ENCODE data around the gene TCF25. TPM values are rescaled to one million over a fixed set of nuclear protein-coding genes. Genes with fewer than 3 reads are reported as not detected.
A peak's percentile ranks its signal among the peaks of the same experiment; 100 is the strongest.
"Not testable (repeated sequence)": the region's sequence is repeated elsewhere in the genome, so short reads cannot be mapped to it uniquely, and the experiment has no call there.

Gene TCF25
- total and polyA plus RNA-seq, 3 donors from 2014 or later: 225 to 345 (median 334) TPM

GRCh38 chr16:89871895-89872294 is 1.5 kb upstream of the TCF25 start:
- intact Hi-C loops (cut with DNase I; ENCODE audit: low total_unique reads): no loop called here

GRCh38 chr16:89873972-89874689 is 739 bp downstream of the TCF25 start:
- intact Hi-C loops (cut with DNase I; ENCODE audit: low total_unique reads): no loop called here
- 1% methylated on average over 49 to 57 of the region's 61 CpGs for WGBS, 2 donors
- H3K4me3 ChIP-seq: peak overlapping the region; percentile 80 to 100
- peak; percentile 97 for DNase-seq
- H3K9me3 ChIP-seq: no peaks in the 10 kb centered on the region
- H3K4me1 ChIP-seq: peaks cover 15% of the 10 kb centered on the region
- H3K27me3 ChIP-seq: no peaks in the 10 kb centered on the region
- no peaks in the 10 kb centered on the region for H3K36me3 ChIP-seq (ENCODE audit: low read depth, missing control alignments)
- TF ChIP-seq POLR2A (IDR thresholded peaks at IDR 0.05): no peak
- peak overlapping the region; percentile 100 for H3K27ac ChIP-seq

More at GRCh38 chr16:89871895-89872294, 1.5 kb upstream of the TCF25 start:
- DNase-seq: no peak
- Histone ChIP-seq H3K9me3 (no peaks in the 10 kb centered on the region), H3K36me3 (ENCODE audit: low read depth, missing control alignments) (no peaks in the 10 kb centered on the region), H3K27ac (no peak overlapping the region), H3K4me3 (no peak overlapping the region), H3K4me1 (peaks cover 16% of the 10 kb centered on the region), H3K27me3 (no peaks in the 10 kb centered on the region)
- 77 to 91% methylated on average over 9 of the region's 9 CpGs for WGBS, 2 donors
- TF ChIP-seq CTCF (IDR thresholded peaks at IDR 0.05) (no peak), POLR2A (IDR thresholded peaks at IDR 0.05) (no peak)

GRCh38 chr16:89879123-89879522 is 5.7 kb downstream of the TCF25 start:
- H3K27ac ChIP-seq; H3K27me3 ChIP-seq; intact Hi-C loops (cut with DNase I; ENCODE audit: low total_unique reads); DNase-seq; H3K36me3 ChIP-seq (ENCODE audit: low read depth, missing control alignments); H3K9me3 ChIP-seq; H3K4me3 ChIP-seq: not testable (repeated sequence)
- H3K4me1 ChIP-seq: peaks cover 12% of the 10 kb centered on the region
- WGBS, 2 donors: 93 to 95% methylated on average over 22 to 28 of the region's 28 CpGs

GRCh38 chr16:89880477-89881367 is 7.3 kb downstream of the TCF25 start:
- 82 to 84% methylated on average over 18 of the region's 18 CpGs for WGBS, 2 donors
- Histone ChIP-seq H3K4me3 (no peak overlapping the region), H3K27ac (no peak overlapping the region), H3K9me3 (no peaks in the 10 kb centered on the region), H3K27me3 (no peaks in the 10 kb centered on the region), H3K4me1 (peaks cover 12% of the 10 kb centered on the region), H3K36me3 (ENCODE audit: low read depth, missing control alignments) (no peaks in the 10 kb centered on the region)
- DNase-seq: no peak
- intact Hi-C loops (cut with DNase I; ENCODE audit: low total_unique reads): no loop called here
- TF ChIP-seq POLR2A (IDR thresholded peaks at IDR 0.05) (no peak), CTCF (IDR thresholded peaks at IDR 0.05) (no peak)

- TF ChIP-seq CTCF (IDR thresholded peaks at IDR 0.05) (no peak), POLR2A (IDR thresholded peaks at IDR 0.05) (no peak)
- DNase-seq: no peak
- Histone ChIP-seq H3K36me3 (ENCODE audit: low read depth, missing control alignments) (no peaks in the 10 kb centered on the region), H3K4me1 (peaks cover 12% of the 10 kb centered on the region), H3K27me3 (no peaks in the 10 kb centered on the region), H3K9me3 (no peaks in the 10 kb centered on the region), H3K27ac (no peak overlapping the region), H3K4me3 (no peak overlapping the region)
- 85 to 86% methylated on average over 6 of the region's 6 CpGs for WGBS, 2 donors
- intact Hi-C loops (cut with DNase I; ENCODE audit: low total_unique reads): no loop called here
Measured at GRCh38 chr16:89881368-89881730, 8.0 kb downstream of the TCF25 start.

Data from testis (tissue), 3 donors.